Smooth muscle cell (in vitro differentiated cells): Measurements from ENCODE around the gene LAMA3. TPM values are rescaled to one million over a fixed set of nuclear protein-coding genes. Genes with fewer than 3 reads are reported as not detected.

Source experiments
- DNase-seq: peaks from one replicate; lab custom pipeline; 2025; ENCODE audit not compliant: unreplicated experiment; lab: John Stamatoyannopoulos, UW
- H2AFZ ChIP-seq: fragments of 200-600 bp; sonication (generic); 2 replicates; pipeline ENCODE4 v1.6.0; 2016; ENCODE audit warnings: antibody characterized with exemption, low read depth, mild to moderate bottlenecking
- H3F3A ChIP-seq: fragments of 200-600 bp; sonication (generic); 2 replicates; pipeline ENCODE4 v1.6.0; 2017; ENCODE audit warnings: antibody characterized with exemption, low read depth
- H3K27ac ChIP-seq: fragments of 200-600 bp; sonication (generic); 2 replicates; pipeline ENCODE4 v1.5.1; 2016; ENCODE audit warnings: low read depth, mild to moderate bottlenecking
- H3K27me3 ChIP-seq: fragments of 200-600 bp; sonication (generic); 2 replicates; pipeline ENCODE4 v1.6.1; 2016; ENCODE audit warnings: low read depth, mild to moderate bottlenecking
- H3K36me3 ChIP-seq: fragments of 200-600 bp; sonication (generic); 2 replicates; pipeline ENCODE4 v1.5.1; 2016; ENCODE audit warnings: low read depth
- H3K4me1 ChIP-seq: fragments of 200-600 bp; sonication (generic); 2 replicates; pipeline ENCODE4 v1.5.1; 2016; ENCODE audit warnings: low read depth
- H3K4me2 ChIP-seq: fragments of 200-600 bp; sonication (generic); 2 replicates; pipeline ENCODE4 v1.6.0; 2016; ENCODE audit warnings: mild to moderate bottlenecking
- H3K4me3 ChIP-seq: fragments of 200-600 bp; sonication (generic); 2 replicates; pipeline ENCODE4 v1.5.1; 2016; ENCODE audit warnings: mild to moderate bottlenecking
- H3K79me2 ChIP-seq: fragments of 200-600 bp; sonication (generic); 2 replicates; pipeline ENCODE4 v1.6.0; 2016; ENCODE audit warnings: low read depth, mild to moderate bottlenecking
- H3K9ac ChIP-seq: fragments of 200-600 bp; sonication (generic); 2 replicates; pipeline ENCODE4 v1.6.0; 2016; ENCODE audit warnings: low read depth
- H3K9me3 ChIP-seq: fragments of 200-600 bp; sonication (generic); replicated peaks from 2 replicates; pipeline ENCODE4 v1.5.1; 2016; ENCODE audit warnings: low read depth
- H4K20me1 ChIP-seq: fragments of 200-600 bp; sonication (generic); 2 replicates; pipeline ENCODE4 v1.6.0; 2016; ENCODE audit warnings: low read depth
- WGBS: methylation state at CpG from one replicate; pipeline ENCODE4 v1.1.7; 2016; ENCODE audit warnings: low lambda C conversion rate; 5-methylcytosine and 5-hydroxymethylcytosine counted together
- polyA plus RNA-seq: library from polyadenylated mRNA; unstranded; fragments of >200 nt; fragmentation: Nextera tagmentation; extraction: Ambion mirVana; gene quantifications from 2 replicates; pipeline ENCODE4 v1.2.1, GENCODE V29; 2016
- total RNA-seq: library from RNA; depleted of rRNA; stranded (reverse); fragments of >200 nt; gene quantifications from 2 replicates; pipeline ENCODE4 v1.2.3, GENCODE V29; 2014
- TF ChIP-seq, protein P1 (sequence below): fragments of 200-600 bp; sonication (generic); IDR thresholded peaks from 2 replicates; pipeline ENCODE4 v1.5.1; 2017; ENCODE audit warnings: borderline replicate concordance, mild to moderate bottlenecking, antibody characterized with exemption; ENCODE audit not compliant: insufficient read depth, poor library complexity, severe bottlenecking

Gene LAMA3
- total and polyA plus RNA-seq, 2 experiments from 2014 or later: 7.8 to 23.1 TPM

DNA sequence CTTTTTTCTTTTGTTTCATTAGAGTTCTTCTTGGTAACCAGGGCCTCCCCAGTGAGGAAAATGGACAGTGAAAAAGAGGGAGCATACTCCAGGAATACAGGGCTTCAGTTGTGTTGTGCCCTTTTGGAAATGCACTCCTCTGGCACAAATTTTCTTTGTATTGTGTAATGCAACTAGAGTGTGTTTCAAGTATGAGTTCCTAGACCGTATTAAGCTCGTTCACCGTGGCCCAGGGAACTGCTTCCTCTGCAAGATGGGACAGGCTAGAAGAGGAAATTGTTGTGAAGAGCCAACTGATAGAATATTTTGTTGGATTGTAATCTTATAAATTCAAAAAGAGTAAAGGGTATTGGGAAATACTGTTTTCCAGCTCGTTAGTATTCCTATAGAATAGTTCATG, 188.1 kb downstream of the LAMA3 start:
- Histone ChIP-seq H3K9ac (no peak overlapping the region), H3K27me3 (no peaks in the 10 kb centered on the region), H3K4me2 (no peak overlapping the region), H2AFZ (no peak overlapping the region), H3K4me1 (no peaks in the 10 kb centered on the region), H3F3A (no peaks in the 10 kb centered on the region), H3K27ac (no peak overlapping the region), H4K20me1 (no peaks in the 10 kb centered on the region), H3K9me3 (no peaks in the 10 kb centered on the region), H3K79me2 (no peaks in the 10 kb centered on the region), H3K4me3 (no peak overlapping the region), H3K36me3 (no peaks in the 10 kb centered on the region)
- 88% methylated on average over 4 of the region's 4 CpGs for WGBS
- TF ChIP-seq, protein P1, sequence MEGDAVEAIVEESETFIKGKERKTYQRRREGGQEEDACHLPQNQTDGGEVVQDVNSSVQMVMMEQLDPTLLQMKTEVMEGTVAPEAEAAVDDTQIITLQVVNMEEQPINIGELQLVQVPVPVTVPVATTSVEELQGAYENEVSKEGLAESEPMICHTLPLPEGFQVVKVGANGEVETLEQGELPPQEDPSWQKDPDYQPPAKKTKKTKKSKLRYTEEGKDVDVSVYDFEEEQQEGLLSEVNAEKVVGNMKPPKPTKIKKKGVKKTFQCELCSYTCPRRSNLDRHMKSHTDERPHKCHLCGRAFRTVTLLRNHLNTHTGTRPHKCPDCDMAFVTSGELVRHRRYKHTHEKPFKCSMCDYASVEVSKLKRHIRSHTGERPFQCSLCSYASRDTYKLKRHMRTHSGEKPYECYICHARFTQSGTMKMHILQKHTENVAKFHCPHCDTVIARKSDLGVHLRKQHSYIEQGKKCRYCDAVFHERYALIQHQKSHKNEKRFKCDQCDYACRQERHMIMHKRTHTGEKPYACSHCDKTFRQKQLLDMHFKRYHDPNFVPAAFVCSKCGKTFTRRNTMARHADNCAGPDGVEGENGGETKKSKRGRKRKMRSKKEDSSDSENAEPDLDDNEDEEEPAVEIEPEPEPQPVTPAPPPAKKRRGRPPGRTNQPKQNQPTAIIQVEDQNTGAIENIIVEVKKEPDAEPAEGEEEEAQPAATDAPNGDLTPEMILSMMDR: no peak
- DNase-seq: no peak

DNA sequence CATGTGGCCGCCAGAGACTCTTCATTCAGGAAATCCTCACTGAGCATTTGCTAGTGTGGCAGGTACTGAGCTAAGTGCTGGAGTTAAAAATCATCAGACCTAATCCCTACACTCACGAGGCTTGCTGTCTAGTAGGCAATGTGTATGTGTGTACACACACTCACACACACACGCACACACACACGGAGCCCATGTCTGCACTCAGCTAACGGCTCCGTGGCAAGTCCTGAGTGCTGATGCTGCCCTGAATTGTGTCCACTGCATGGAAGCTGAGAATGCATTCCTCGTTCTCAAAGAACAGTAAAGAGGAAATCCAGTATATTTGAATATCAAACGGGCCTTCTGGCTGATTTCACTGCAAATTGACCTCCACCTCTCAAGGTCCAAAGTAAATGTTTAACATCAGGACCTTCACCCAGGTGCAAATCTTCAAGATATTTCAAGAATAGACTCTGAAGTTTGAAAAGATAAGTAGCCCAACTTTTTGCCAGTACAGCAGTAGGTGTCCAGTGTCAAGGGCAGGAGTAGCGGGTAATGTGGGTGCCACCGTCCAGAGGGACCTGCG, 189.2 kb downstream of the LAMA3 start:
- Histone ChIP-seq H3F3A (no peaks in the 10 kb centered on the region), H4K20me1 (no peaks in the 10 kb centered on the region), H2AFZ (no peak overlapping the region), H3K79me2 (no peaks in the 10 kb centered on the region), H3K27me3 (no peaks in the 10 kb centered on the region), H3K4me3 (no peak overlapping the region), H3K4me2 (no peak overlapping the region), H3K9me3 (no peaks in the 10 kb centered on the region), H3K4me1 (no peaks in the 10 kb centered on the region), H3K27ac (no peak overlapping the region), H3K9ac (no peak overlapping the region), H3K36me3 (no peaks in the 10 kb centered on the region)
- DNase-seq: no peak
- 85% methylated on average over 11 of the region's 11 CpGs for WGBS
- TF ChIP-seq, protein P1: no peak

DNA sequence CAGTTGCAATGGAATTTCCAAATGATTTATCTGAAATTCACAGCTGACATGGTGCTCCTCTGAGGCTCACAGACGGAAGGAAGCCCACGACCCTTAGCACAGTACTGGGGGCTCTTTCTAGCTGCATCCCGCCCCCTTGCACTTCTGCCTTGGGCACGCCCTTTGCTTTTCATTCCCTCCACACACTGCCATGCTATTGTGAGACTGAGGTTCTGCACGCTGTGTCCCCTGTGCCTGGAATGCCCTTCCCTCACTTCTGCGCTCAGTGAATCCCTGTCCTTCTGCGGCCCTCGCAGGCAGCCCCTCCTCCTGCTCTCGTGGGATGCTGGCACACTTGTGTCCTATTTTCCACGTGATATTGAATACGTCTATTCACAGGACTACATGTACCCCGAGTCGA, 189.9 kb downstream of the LAMA3 start:
- no peak overlapping the region for H3K9ac ChIP-seq
- H3K9me3 ChIP-seq: no peaks in the 10 kb centered on the region
- DNase-seq: no peak
- no peak overlapping the region for H2AFZ ChIP-seq
- peaks cover 2% of the 10 kb centered on the region for H3K4me1 ChIP-seq
- no peaks in the 10 kb centered on the region for H3F3A ChIP-seq
- H3K79me2 ChIP-seq: no peaks in the 10 kb centered on the region
- no peak overlapping the region for H3K27ac ChIP-seq
- no peaks in the 10 kb centered on the region for H4K20me1 ChIP-seq
- H3K36me3 ChIP-seq: no peaks in the 10 kb centered on the region
- H3K4me2 ChIP-seq: no peak overlapping the region
- no peaks in the 10 kb centered on the region for H3K27me3 ChIP-seq
- no peak overlapping the region for H3K4me3 ChIP-seq
- WGBS: 89% methylated on average over 13 of the region's 13 CpGs
- TF ChIP-seq, protein P1: no peak

DNA sequence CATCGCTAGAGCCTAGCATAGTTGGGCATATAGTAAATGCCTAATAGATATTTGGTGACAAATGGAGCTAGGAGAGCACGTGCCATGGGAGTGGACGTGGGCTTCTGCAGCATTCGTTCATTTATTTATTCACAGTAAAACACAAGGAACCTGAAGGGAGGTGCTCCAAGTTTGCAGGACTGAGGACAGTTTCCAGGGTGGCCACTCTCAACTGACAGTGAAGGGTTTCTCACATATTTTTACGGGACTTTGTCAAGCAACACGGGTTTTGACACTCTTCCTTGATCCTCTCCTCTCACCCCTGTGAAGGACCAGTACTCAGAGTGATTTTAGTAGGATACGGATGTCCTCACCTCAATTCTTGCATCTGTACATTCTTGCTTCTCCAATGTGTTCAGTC, 190.3 kb downstream of the LAMA3 start:
- H3K9me3 ChIP-seq: no peaks in the 10 kb centered on the region
- no peak overlapping the region for H3K4me2 ChIP-seq
- H3K27ac ChIP-seq: no peak overlapping the region
- H3K27me3 ChIP-seq: no peaks in the 10 kb centered on the region
- H3F3A ChIP-seq: peaks cover under 1% of the 10 kb centered on the region
- H3K36me3 ChIP-seq: no peaks in the 10 kb centered on the region
- peaks cover 6% of the 10 kb centered on the region for H3K4me1 ChIP-seq
- TF ChIP-seq, protein P1: no peak
- H3K4me3 ChIP-seq: no peak overlapping the region
- DNase-seq: no peak
- WGBS: 92% methylated on average over 7 of the region's 7 CpGs
- no peak overlapping the region for H3K9ac ChIP-seq
- H4K20me1 ChIP-seq: no peaks in the 10 kb centered on the region
- H2AFZ ChIP-seq: no peak overlapping the region
- H3K79me2 ChIP-seq: no peaks in the 10 kb centered on the region
